HepG2 (cell line): ENCODE measurements around the gene KIF22. TPM values are rescaled to one million over a fixed set of nuclear protein-coding genes. Genes with fewer than 3 reads are reported as not detected.

Experiments used
- BATF2 ChIP-seq: sonication (generic); formaldehyde crosslinking; IDR thresholded peaks from 2 replicates; pipeline ENCODE4 v1.8.0; 2022; ENCODE audit warnings: mild to moderate bottlenecking, missing genetic modification reagents, moderate library complexity
- FOXP1 ChIP-seq, 2 experiments: fragments of 450-650 bp in 1 of 2; IDR thresholded peaks; 2 replicates each; pipeline ENCODE4 v1.6.1; 2017 to 2018; ENCODE audit warnings: antibody characterized with exemption in 1 of 2
- HCFC1 ChIP-seq: fragments of 150-350 bp; IDR thresholded peaks from 2 replicates; pipeline ENCODE4 v1.6.1; 2014; ENCODE audit warnings: low read depth, low read length
- MATR3 ChIP-seq: sonication (generic); formaldehyde crosslinking; IDR thresholded peaks from 2 replicates; pipeline ENCODE4 v1.4.0; 2020; ENCODE audit warnings: missing genetic modification reagents
- MIER2 ChIP-seq: IDR thresholded peaks from 2 replicates; pipeline ENCODE4 v1.6.1; 2016; ENCODE audit warnings: missing biosample characterization, missing genetic modification reagents
- MLX ChIP-seq: IDR thresholded peaks from 2 replicates; pipeline ENCODE4 v1.6.1; 2016
- NCOR1 ChIP-seq: fragments of 200-600 bp; sonication (generic); IDR thresholded peaks from 2 replicates; pipeline ENCODE4 v1.7.0; 2017; ENCODE audit warnings: antibody characterized with exemption, low read length, borderline replicate concordance
- NFKBIZ ChIP-seq: IDR thresholded peaks from 2 replicates; pipeline ENCODE4 v1.6.1; 2018; ENCODE audit warnings: missing genetic modification reagents, missing compliant biosample characterization
- NKX3-1 ChIP-seq: sonication (generic); formaldehyde crosslinking; IDR thresholded peaks from 2 replicates; pipeline ENCODE4 v1.5.0; 2020; ENCODE audit warnings: missing genetic modification reagents
- ZNF318 ChIP-seq: sonication (generic); formaldehyde crosslinking; IDR thresholded peaks from 2 replicates; pipeline ENCODE4 v1.4.0; 2020; ENCODE audit warnings: mild to moderate bottlenecking, missing genetic modification reagents
- ZNF407 ChIP-seq: sonication (generic); formaldehyde crosslinking; IDR thresholded peaks from one replicate; pipeline ENCODE4 v1.5.1; 2020; ENCODE audit warnings: mild to moderate bottlenecking, missing genetic modification reagents; ENCODE audit errors: not compliant biosample characterization
- ZNF460 ChIP-seq: sonication (generic); formaldehyde crosslinking; IDR thresholded peaks from 2 replicates; pipeline ENCODE4 v1.5.1; 2020; ENCODE audit warnings: missing genetic modification reagents, mild to moderate bottlenecking, borderline replicate concordance
- ZNF792 ChIP-seq: IDR thresholded peaks from 2 replicates; pipeline ENCODE4 v1.6.1; 2016
- polyA plus RNA-seq, 8 experiments: library from polyadenylated mRNA; depleted of rRNA in 3 of 8; stranded (reverse) in 7 of 8; unstranded in 1 of 8; fragments of >200 nt; fragmentation: Illumina TruSeq in 4 of 8; extraction: Trizol in 4 of 8; gene quantifications; 2 replicates each; pipeline versions ENCODE4 v1.2.1 to v1.2.3, GENCODE V29; 2011 to 2016; ENCODE audit warnings: low read depth in 4 of 8, missing spikeins in 1 of 8, mixed read lengths in 1 of 8; ENCODE audit not compliant: insufficient read depth in 1 of 8
- total RNA-seq, 5 experiments: library from RNA; depleted of rRNA; stranded (reverse); fragments of >200 nt; fragmentation: Illumina TruSeq; extraction: Trizol; gene quantifications; 2 replicates each; pipeline ENCODE4 v1.2.3, GENCODE V29; 2016; ENCODE audit warnings: low read depth in 1 of 5

The KIF22 gene
- total and polyA plus RNA-seq, 2 of the 13 experiments (the other 11 are each of a cell fraction or from before 2014, with no cell fraction given), result 95.8 to 118 TPM

GRCh38 chr16:29757950-29758466 lies 32.5 kb upstream of the KIF22 start (continued):
- TF ChIP-seq ZNF318 (CRISPR knock-in tag), result no peak
- peak; percentile 83; the same call in 1 of the 2 replicates for TF ChIP-seq ZNF460
- no peak for TF ChIP-seq NFKBIZ (CRISPR knock-in tag)
- TF ChIP-seq MIER2 (CRISPR knock-in tag), result no peak
- TF ChIP-seq FOXP1 (IDR thresholded peaks at IDR 0.05), result no peak
- no peak for TF ChIP-seq FOXP1 (CRISPR knock-in tag; IDR thresholded peaks at IDR 0.05)
- TF ChIP-seq HCFC1, result no peak
- TF ChIP-seq ZNF792, result peak; percentile 72; the same call in 1 of the 2 replicates
- no peak for TF ChIP-seq MLX
- TF ChIP-seq BATF2 (CRISPR knock-in tag), result no peak
- TF ChIP-seq NKX3-1 (CRISPR knock-in tag), result no peak
- no peak for TF ChIP-seq ZNF407
- TF ChIP-seq MATR3 (CRISPR knock-in tag), result no peak
- TF ChIP-seq NCOR1, result peak; percentile 48
